Kidney tubule cell (primary cell): ENCODE results near the gene MPDU1.
"Not testable (repeated sequence)": the region's sequence is repeated elsewhere in the genome, so short reads cannot be mapped to it uniquely, and the experiment has no call there.

Experiments
- DNase-seq: peaks from one replicate; pipeline ENCODE4 v3.0.0-alpha.2; 2018; ENCODE audit warnings: low spot score

MPDU1 gene

DNA sequence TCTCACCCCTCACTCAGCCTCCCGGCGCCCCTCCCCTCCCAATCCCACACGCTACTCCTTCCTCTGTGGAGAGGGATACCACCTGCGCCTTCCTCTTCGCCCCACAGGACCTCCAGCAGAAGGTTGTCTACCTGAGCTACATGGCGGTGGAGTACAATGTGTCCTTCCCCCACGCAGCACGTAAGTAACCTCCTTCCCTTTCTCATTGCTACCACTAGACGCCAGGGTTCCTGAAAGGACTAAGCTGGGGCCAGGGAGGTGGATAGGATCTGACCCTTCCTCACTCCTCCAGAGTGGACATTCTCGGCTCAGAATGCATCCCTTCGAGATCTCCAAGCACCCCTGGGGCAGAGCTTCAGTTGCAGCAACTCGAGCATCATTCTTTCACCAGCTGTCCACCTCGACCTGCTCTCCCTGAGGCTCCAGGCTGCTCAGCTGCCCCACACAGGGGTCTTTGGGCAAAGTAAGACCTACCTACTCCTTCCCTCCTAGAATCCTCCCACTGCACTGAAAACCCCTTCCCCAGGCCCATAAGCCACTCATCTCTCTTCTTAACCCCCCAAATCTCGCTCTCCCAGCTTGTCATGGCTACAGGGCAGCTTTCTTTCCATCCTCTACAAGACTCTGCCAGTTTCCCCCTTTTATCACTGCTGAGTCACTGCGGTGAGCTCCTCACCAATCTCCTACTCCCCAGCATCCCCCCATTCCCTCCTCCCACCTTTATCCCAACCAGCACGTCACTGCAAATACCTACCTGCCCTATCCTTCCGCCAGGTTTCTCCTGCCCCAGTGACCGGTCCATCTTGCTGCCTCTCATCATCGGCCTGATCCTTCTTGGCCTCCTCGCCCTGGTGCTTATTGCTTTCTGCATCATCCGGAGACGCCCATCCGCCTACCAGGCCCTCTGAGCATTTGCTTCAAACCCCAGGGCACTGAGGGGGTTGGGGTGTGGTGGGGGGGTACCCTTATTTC, 2.8 kb upstream of the MPDU1 start:
- DNase-seq, result no peak

DNA sequence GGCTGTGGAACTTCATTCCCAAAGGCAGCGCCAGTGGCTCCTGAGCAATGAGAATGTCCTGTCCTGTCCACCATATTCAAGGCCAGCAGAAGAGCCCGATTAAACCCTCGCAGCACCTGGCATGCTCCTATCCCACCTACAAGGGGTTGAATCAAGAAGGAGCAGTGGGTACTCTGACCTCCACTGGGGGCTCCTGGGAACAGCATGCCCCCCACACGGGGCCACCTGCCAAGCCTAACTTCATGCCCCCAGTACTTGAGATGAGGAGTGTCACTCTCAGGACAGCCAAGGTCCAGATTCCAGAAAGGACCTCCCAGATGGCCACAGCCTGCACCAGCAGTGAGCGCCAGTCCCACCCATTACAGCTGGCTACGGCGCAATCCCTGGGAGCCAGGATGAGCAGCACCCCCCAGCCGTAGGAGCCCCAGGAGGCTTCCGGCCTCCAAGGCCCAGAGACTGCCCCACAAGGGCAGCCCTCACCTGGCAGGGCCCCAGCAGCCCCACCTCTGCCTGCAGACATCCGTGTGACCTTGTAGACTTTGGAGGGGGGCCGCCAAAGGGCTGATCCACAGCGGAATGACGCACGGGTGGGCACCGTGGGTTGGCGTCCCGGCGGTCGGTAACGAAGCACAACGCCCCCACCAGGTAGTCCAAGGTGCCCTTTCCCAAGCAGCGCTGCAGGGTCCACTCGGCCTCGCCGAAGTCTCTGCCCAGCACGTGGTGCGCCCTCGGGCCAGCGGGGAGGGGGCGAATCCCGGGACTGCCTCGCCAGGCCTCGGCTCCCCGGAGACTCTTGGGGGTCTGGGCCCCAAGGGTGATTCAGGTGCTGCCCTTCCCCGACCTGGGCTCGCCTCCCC, 1.0 kb upstream of the MPDU1 start:
- DNase-seq, result no peak

GRCh38 chr17:7586673-7587419, 3.2 kb downstream of the MPDU1 start:
- peak; percentile 38 for DNase-seq

DNA sequence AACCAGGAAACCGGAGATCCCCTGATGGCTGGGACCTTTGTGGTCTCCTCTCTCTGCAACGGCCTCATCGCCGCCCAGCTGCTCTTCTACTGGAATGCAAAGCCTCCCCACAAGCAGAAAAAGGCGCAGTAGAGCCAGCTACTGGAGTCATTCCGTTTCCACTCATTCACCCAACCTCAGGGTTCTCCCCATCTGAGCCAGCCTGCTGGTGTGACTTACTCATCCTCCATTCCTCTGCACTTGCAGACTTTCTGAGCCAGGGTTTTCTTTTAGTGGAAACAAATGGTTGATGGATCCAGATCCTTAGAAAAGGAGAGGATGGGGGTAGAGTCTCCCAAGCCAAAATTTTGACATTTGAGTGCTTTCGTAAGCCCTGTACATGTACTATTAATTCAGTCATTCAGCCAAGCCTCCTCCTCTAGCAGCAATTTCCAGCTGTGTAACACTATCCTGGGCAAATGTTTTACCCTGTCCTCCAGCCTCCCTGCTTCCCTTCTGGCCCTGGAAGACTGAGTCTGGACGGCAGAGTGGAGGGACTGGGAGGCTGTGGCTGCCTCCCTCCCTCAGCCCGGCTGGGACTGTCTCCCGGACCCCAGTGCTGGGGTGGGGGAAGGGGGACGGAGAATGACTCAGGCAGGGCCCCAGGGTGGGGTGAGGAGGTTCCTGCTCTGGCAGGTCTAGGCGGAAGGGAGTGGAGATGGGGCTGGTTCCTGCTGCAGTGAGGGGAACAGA, 3.9 kb downstream of the MPDU1 start:
- peak; percentile 59 for DNase-seq

DNA sequence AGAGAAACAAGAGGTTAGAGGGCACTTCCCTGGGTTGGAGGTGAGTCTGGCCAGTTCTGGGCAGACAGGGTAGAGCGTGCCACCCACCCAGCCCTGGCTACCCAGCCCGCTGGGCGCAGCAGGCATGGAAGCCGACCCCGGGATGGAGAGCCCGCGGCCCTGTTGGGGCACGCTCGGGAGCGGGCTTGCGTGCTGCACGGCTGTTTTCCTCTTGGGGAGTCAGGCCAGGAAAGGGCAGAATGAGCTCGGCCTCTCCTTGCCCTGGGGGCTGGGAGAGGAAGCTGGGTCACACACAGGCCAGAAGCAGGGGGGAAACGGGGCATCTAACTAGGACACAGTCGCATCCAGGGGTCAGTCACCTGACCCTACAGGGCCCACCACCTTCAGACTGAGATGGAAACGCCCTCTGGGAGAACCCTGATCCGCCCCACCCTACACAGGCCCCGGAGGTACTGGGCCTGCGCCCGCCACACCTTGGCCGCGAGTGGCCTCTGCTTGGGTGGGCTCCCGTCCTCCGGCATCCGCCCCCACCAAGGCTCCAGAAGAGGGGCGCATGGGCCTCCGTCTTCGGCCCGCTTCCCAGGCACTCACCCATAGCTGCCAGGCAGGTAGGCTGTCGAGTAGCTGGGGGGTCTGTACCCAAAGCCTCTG, 5.0 kb downstream of the MPDU1 start:
- no peak for DNase-seq

- peak; percentile 81 for DNase-seq
Observed at GRCh38 chr17:7589204-7589868, 5.7 kb downstream of the MPDU1 start.

GRCh38 chr17:7589891-7590691, 6.4 kb downstream of the MPDU1 start, which contains the start of gene SOX15:
SOX15 (minus strand) TSS chr17:7590094; CDS start chr17:7589676, 418 bp downstream.
- DNase-seq, result peak; percentile 70

DNA sequence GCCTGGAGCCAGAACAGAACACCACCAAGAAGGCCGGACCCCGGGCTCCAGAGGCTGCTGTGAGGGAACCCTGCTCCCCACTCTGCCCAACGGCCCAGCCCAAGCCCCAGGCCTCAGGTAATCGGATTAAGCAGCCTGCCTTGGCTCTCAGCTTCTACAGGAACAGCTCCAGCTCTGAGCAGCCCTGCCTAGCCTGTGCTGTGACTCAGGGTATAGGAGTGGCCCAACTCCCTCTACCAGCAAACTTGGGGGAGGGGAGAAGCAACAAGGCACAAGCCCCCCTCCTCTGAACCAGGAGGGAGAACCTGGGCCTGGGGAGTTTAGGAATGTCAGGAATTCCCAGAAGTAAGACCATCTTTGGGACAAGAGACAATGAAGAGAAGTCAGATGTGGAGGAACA, 7.1 kb downstream of the MPDU1 start:
- peak; percentile 73 for DNase-seq

- DNase-seq, result no peak
Observed at GRCh38 chr17:7591596-7591995, 7.9 kb downstream of the MPDU1 start.

DNA sequence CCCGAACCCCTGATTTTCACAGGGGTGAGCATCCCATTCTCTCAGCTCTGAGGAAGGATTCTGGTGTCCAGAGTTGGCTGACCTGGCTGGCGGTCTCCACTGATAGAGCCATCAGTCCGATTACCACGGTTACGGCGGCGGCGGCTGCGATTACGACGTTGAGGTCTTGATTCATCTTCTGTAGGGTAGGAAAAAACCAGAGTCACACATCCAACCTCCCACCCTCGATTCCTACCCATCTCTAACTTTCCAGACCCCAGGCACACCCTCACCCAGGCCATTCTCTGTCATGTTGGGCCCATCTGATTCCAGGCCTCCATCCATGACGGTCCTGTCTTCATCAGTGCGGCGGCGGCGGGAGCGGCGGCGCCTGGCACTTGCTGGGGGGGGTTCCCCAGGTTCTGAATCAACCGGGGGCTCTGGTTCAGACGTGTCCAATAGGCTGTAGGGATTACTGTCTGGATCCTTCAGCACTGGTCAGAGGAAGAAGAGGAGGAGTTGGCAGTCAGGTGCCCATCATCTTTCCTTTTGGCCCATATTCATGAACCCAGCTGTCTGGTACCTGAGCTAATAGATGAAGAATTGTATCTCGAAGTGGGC, 8.9 kb downstream of the MPDU1 start:
- DNase-seq, result no peak

GRCh38 chr17:7593296-7593695, 9.6 kb downstream of the MPDU1 start:
- no peak for DNase-seq

DNA sequence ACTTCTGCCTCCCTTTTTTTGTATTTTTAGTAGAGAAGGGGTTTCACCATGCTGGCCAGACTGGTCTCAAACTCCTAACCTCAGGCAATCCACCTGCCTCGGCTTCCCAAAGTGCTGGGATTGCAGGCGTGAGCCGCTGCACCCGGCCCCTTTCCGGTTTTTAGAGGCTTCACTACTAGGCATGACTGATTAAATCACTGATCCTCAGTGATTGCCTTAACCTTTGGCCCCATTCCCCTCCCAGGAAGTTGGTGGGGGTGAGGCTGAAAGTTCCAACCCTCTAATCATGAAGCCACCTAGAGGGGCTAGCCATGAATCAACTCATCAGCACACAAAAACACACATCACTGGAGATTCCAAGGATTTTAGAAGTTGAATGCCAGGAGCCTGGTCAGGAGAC, 13.9 kb downstream of the MPDU1 start:
- not testable (repeated sequence) for DNase-seq

GRCh38 chr17:7606280-7606679, 22.6 kb downstream of the MPDU1 start:
- DNase-seq, result no peak

DNA sequence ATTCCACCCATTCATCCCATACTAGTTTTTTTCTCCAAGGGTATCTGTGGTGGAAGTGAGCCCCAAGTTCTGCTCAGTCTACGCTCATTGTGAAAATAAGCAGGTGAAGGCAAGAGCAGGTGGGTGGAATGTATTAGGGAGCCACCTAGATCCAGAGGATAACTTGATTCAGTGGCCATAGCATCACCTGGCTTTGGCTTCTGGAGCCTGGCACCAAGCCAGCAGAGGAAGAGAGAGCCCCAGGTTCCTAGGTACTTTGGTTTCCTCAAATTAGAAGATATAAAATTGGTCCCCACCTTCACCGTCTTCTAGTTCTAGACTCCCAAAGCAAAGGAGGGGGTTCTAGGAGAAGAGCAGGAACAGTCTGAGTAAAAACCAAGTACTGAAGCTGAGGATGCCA, 27.0 kb downstream of the MPDU1 start:
- DNase-seq, result no peak

GRCh38 chr17:7611635-7612293, 28.1 kb downstream of the MPDU1 start:
- no peak for DNase-seq

DNA sequence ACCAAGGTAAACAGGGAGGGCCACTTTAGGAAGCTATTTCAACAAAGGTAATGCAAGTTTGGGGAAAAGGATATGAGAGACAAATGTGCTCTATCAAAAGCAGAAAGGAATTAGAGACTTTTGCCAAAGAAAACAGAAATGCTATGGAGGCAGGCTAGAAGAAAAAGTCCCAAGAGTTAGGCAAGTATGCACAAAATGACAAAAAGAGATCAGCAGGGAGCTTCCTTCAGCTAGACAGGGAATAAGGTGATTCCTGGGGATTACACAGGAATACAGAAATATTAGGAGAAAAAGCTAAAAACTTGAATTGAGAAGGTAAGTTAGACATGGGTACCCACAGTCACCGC, 28.6 kb downstream of the MPDU1 start:
- DNase-seq, result no peak

GRCh38 chr17:7613769-7614424, 30.2 kb downstream of the MPDU1 start:
- peak; percentile 52 for DNase-seq
